MM.1S (cell line): Measurements from ENCODE around the gene HDAC7.
A peak's percentile ranks its signal among the peaks of the same experiment; 100 is the strongest.
"Not testable (repeated sequence)": the region's sequence is repeated elsewhere in the genome, so short reads cannot be mapped to it uniquely, and the experiment has no call there.

Experiments
- DNase-seq: peaks from one replicate; pipeline ENCODE4 v3.0.0-alpha.2; 2015
- H2AFZ ChIP-seq: fragments of 300-600 bp; sonication (generic); 2 replicates; pipeline ENCODE4 v1.6.0; 2016; ENCODE audit warnings: antibody characterized with exemption, low read length
- H3F3A ChIP-seq: fragments of 300-600 bp; sonication (generic); 2 replicates; pipeline ENCODE4 v1.6.1; 2016; ENCODE audit warnings: mild to moderate bottlenecking, antibody characterized with exemption, low read length, moderate library complexity, mixed read lengths; ENCODE audit not compliant: insufficient read depth
- H3K27ac ChIP-seq: fragments of 300-600 bp; sonication (generic); 2 replicates; pipeline ENCODE4 v1.5.1; 2016; ENCODE audit warnings: mild to moderate bottlenecking, low read length
- H3K27me3 ChIP-seq: fragments of 300-600 bp; sonication (generic); replicated peaks from 2 replicates; pipeline ENCODE4 v1.6.0; 2016; ENCODE audit warnings: low read length; ENCODE audit not compliant: insufficient read depth
- H3K36me3 ChIP-seq: fragments of 300-600 bp; sonication (generic); replicated peaks from 2 replicates; pipeline ENCODE4 v1.6.1; 2016; ENCODE audit warnings: mild to moderate bottlenecking, low read length, mixed read lengths; ENCODE audit not compliant: insufficient read depth
- H3K4me1 ChIP-seq: fragments of 300-600 bp; sonication (generic); 2 replicates; pipeline ENCODE4 v1.6.1; 2016; ENCODE audit warnings: low read length, mixed read lengths
- H3K4me2 ChIP-seq: fragments of 300-600 bp; sonication (generic); 2 replicates; pipeline ENCODE4 v1.6.0; 2016; ENCODE audit warnings: low read depth, low read length
- H3K4me3 ChIP-seq: fragments of 300-600 bp; sonication (generic); 2 replicates; pipeline ENCODE4 v1.5.1; 2016; ENCODE audit warnings: low read length, mixed read lengths
- H3K79me2 ChIP-seq: fragments of 300-600 bp; sonication (generic); 2 replicates; pipeline ENCODE4 v1.6.1; 2016; ENCODE audit warnings: mixed run types, low read length, mixed read lengths
- H3K9ac ChIP-seq: fragments of 300-600 bp; sonication (generic); 2 replicates; pipeline ENCODE4 v1.6.1; 2016; ENCODE audit warnings: low read length, mixed read lengths
- H3K9me2 ChIP-seq: fragments of 300-600 bp; sonication (generic); replicated peaks from 2 replicates; pipeline ENCODE4 v1.6.1; 2016; ENCODE audit warnings: mild to moderate bottlenecking, low read length, mixed read lengths; ENCODE audit not compliant: insufficient read depth
- H3K9me3 ChIP-seq: fragments of 300-600 bp; sonication (generic); replicated peaks from 2 replicates; pipeline ENCODE4 v1.6.1; 2016; ENCODE audit warnings: mild to moderate bottlenecking, low read length, mixed read lengths; ENCODE audit not compliant: insufficient read depth
- H4K20me1 ChIP-seq: fragments of 300-600 bp; sonication (generic); 2 replicates; pipeline ENCODE4 v1.6.1; 2016; ENCODE audit warnings: mild to moderate bottlenecking, low read length, moderate library complexity, mixed read lengths; ENCODE audit not compliant: insufficient read depth
- CTCF ChIP-seq: fragments of 300-600 bp; sonication (generic); IDR thresholded peaks from 2 replicates; pipeline ENCODE4 v1.5.1; 2016; ENCODE audit warnings: antibody characterized with exemption, low read length, mixed read lengths
- EZH2 ChIP-seq: fragments of 300-600 bp; sonication (generic); optimal IDR thresholded peaks from 2 replicates; pipeline ENCODE3; 2017; ENCODE audit warnings: low read depth, mild to moderate bottlenecking, antibody characterized with exemption, low read length, mixed read lengths
- EZH2phosphoT487 ChIP-seq: fragments of 300-600 bp; sonication (generic); IDR thresholded peaks from 2 replicates; pipeline ENCODE4 v1.6.1; 2018; ENCODE audit warnings: antibody characterized with exemption, low read length

Gene HDAC7

GRCh38 chr12:47811072-47811396, 8.7 kb downstream of the HDAC7 start:
- peaks cover 81% of the 10 kb centered on the region for H3F3A ChIP-seq
- no peaks in the 10 kb centered on the region for H3K27me3 ChIP-seq
- no peak for TF ChIP-seq CTCF
- no peak for TF ChIP-seq EZH2
- TF ChIP-seq EZH2phosphoT487: no peak
- peak overlapping the region; percentile 96 for H3K4me2 ChIP-seq
- no peaks in the 10 kb centered on the region for H3K9me2 ChIP-seq
- DNase-seq: no peak
- H4K20me1 ChIP-seq: no peaks in the 10 kb centered on the region
- H3K36me3 ChIP-seq: no peaks in the 10 kb centered on the region
- H2AFZ ChIP-seq: no peak overlapping the region
- peaks cover 93% of the 10 kb centered on the region for H3K79me2 ChIP-seq
- H3K27ac ChIP-seq: peak overlapping the region; percentile 96
- H3K4me3 ChIP-seq: peak overlapping the region; percentile 73; the same call in 1 of the 2 replicates
- peaks cover 87% of the 10 kb centered on the region for H3K4me1 ChIP-seq
- H3K9me3 ChIP-seq: no peaks in the 10 kb centered on the region
- H3K9ac ChIP-seq: peak overlapping the region; percentile 83; the same call in 1 of the 2 replicates

DNA sequence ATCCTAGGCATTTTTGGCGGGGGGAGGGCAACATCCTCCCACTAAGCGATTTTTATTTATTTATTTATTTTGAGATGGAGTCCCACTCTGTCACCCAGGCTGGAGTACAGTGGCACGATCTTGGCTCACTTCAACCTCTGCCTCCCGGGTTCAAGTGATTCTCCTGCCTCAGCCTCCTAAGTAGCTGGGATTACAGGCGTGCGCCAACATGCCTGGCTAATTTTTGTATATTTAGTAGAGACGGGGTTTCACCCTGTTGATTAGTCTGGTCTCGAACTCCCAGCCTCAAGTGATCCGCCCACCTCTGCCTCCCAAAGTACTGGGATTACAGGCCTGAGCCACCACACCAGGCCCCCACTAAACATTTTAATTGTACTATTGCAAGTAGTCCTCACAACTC, 10.2 kb downstream of the HDAC7 start:
- Histone ChIP-seq H3K79me2 (peaks cover 93% of the 10 kb centered on the region), H3F3A (peaks cover 70% of the 10 kb centered on the region), H3K27ac (peak overlapping the region; percentile 96; the same call in 1 of the 2 replicates), H3K4me1 (peaks cover 85% of the 10 kb centered on the region)
- not testable (repeated sequence) for H3K4me3 ChIP-seq, H4K20me1 ChIP-seq, H3K9ac ChIP-seq, H2AFZ ChIP-seq, DNase-seq, H3K9me2 ChIP-seq, H3K9me3 ChIP-seq, H3K36me3 ChIP-seq, H3K4me2 ChIP-seq, H3K27me3 ChIP-seq

DNA sequence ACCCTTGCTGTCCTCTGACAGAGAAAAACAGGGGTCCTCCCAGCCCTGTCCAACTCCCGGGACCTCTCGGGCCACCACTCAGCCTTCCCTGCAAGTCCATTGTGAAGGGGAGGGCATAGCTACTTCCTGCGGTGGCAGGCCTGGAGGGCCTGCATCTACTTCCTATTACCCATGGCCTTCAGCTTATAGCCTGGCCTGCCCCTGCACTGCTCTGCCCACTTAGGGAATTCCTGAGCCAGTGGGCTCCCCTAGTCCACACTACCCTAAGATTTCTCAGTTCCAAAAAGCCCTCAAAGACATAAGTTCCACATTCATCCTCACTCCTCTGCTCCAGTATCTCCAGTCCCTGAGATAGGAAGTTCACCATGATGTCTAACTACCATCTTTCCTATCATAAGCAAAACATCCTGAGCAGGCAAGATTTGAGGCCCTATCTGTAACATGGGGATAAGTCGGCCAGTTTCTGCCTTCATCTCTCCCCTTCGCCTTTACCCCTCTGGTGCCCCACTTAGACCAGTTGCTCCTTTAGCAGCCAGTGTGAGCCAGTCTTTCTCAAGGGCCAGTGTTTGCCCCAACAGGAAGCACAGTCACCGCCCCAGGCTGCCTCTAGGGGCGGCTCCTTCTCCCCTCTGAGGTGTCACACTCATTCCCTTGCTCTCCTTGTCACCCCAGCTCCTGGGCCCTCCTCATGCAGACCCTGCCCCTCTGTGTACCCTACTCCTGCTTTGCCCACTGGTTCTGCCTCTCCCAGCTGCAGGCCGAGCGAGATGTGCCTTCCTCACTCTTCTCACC, 10.9 kb downstream of the HDAC7 start:
- Histone ChIP-seq H3K4me1 (peaks cover 86% of the 10 kb centered on the region), H3K27me3 (no peaks in the 10 kb centered on the region), H3K27ac (peak overlapping the region; percentile 96), H3K4me2 (peak overlapping the region; percentile 93), H3K9me2 (no peaks in the 10 kb centered on the region), H3K4me3 (peak overlapping the region; percentile 41), H3K9ac (peak overlapping the region; percentile 77), H3K79me2 (peaks cover 94% of the 10 kb centered on the region), H3F3A (peaks cover 63% of the 10 kb centered on the region), H4K20me1 (no peaks in the 10 kb centered on the region), H3K9me3 (no peaks in the 10 kb centered on the region), H3K36me3 (0 out of 2 replicates have a peak, but pooled peaks cover 3% of the 10 kb centered on the region), H2AFZ (no peak overlapping the region)
- no peak for TF ChIP-seq EZH2phosphoT487
- TF ChIP-seq EZH2: no peak
- peak; percentile 45 for TF ChIP-seq CTCF
- peak; percentile 76 for DNase-seq

- Histone ChIP-seq H3K36me3 (0 out of 2 replicates have a peak, but pooled peaks cover 3% of the 10 kb centered on the region), H3K4me3 (peak overlapping the region; percentile 41), H3K79me2 (peaks cover 98% of the 10 kb centered on the region), H3K9me2 (no peaks in the 10 kb centered on the region), H3K4me2 (peak overlapping the region; percentile 93), H2AFZ (no peak overlapping the region), H3K4me1 (peaks cover 87% of the 10 kb centered on the region), H3K9ac (peak overlapping the region; percentile 77), H3K27me3 (no peaks in the 10 kb centered on the region), H4K20me1 (no peaks in the 10 kb centered on the region), H3F3A (peaks cover 56% of the 10 kb centered on the region), H3K9me3 (no peaks in the 10 kb centered on the region), H3K27ac (peak overlapping the region; percentile 96)
- peak; percentile 92 for DNase-seq
- TF ChIP-seq CTCF (no peak), EZH2phosphoT487 (no peak), EZH2 (no peak)
These were observed 11.7 kb downstream of the HDAC7 start for GRCh38 chr12:47808050-47808449.
